ENCODE data around the gene MRM1.

The MRM1 gene

DNA sequence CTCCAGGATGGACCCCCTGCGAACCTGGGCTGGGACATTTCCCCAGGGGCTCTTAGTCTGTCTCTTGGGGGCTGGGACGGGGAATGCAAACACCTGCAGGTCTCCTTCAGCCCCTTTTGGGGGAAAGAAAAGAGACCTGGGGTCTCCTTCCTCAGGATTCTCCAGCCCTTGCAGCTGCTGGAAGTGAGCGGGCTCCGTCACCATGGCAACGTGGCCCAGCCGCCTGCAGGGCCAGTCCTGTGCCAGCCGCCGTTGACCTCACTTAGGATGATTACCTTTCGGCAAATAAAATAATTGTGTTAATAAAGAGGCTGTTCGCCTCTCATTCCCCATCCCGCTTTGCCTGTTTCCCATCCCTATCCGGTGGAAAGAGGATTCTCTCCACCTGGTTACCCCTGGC is 25.7 kb downstream of the MRM1 start:
- TF ChIP-seq, protein P1, sequence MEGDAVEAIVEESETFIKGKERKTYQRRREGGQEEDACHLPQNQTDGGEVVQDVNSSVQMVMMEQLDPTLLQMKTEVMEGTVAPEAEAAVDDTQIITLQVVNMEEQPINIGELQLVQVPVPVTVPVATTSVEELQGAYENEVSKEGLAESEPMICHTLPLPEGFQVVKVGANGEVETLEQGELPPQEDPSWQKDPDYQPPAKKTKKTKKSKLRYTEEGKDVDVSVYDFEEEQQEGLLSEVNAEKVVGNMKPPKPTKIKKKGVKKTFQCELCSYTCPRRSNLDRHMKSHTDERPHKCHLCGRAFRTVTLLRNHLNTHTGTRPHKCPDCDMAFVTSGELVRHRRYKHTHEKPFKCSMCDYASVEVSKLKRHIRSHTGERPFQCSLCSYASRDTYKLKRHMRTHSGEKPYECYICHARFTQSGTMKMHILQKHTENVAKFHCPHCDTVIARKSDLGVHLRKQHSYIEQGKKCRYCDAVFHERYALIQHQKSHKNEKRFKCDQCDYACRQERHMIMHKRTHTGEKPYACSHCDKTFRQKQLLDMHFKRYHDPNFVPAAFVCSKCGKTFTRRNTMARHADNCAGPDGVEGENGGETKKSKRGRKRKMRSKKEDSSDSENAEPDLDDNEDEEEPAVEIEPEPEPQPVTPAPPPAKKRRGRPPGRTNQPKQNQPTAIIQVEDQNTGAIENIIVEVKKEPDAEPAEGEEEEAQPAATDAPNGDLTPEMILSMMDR (IDR thresholded peaks at IDR 0.05; ENCODE audit: borderline replicate concordance, control extremely low read depth, extremely low read depth, insufficient read depth, missing control alignments): no peak
- in situ Hi-C loops (cut with MboI; ENCODE audit: low sequenced_read_pairs, unreplicated experiment): loop anchor here (25.0 kb wide), 1 partner anchor 435 kb away; no protein-coding TSS in a partner anchor
- DNase-seq (ENCODE audit: low spot score): no peak

DNA sequence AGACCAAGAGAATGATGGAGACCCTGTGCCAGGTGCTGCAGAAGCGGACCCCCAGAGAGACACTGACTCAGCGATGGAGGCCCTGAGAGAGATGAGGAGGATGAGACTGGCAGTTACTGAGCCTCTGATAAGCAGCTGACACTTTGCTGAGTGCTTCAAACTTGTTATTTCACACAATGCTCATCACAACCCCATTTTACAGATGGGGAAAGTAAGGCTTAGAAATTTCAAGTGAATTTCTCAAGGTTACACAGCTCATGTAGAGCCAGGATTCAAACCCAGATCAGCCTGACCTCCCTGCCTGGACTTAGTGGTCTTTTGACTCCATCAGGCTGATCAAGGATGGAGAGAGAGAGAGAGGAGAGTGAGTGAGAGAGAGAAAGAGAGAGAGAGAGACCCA is 27.2 kb downstream of the MRM1 start:
- in situ Hi-C loops (cut with MboI; ENCODE audit: low sequenced_read_pairs, unreplicated experiment): loop anchor here (25.0 kb wide), 1 partner anchor 434 kb away; no protein-coding TSS in a partner anchor

DNA sequence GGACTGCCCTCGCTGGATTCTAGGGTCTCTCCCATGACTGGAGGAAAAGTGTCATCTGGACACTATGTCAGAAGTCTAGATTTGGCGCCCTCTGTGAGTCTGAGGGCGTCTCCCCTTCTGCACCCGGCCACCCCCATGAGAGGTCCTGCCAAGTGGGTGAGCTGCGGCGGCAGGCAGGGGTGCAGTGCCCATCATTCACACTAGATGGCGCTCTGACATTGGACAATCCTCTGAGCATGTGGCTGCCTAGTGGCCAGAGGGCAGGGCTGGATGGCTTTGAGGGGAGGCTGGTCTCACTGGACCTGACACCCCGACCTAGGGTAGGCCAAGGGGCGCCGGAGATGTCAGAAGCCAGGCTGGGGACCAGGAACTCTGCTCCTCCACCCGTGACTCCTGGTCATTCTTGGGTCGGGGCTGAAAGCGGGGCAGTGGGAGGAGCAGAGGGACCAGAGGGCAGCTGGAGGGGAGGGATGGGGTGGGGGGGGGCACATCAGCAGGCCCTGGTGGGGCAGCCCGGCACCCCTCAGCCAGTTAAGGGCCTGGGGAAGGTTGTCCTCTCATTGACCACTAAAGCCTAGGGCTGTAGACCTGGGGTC is 28.0 kb downstream of the MRM1 start:
- TF ChIP-seq, protein P1 (IDR thresholded peaks at IDR 0.05; ENCODE audit: borderline replicate concordance, control extremely low read depth, extremely low read depth, insufficient read depth, missing control alignments): peak; percentile 99
- in situ Hi-C loops (cut with MboI; ENCODE audit: low sequenced_read_pairs, unreplicated experiment): loop anchor here (25.0 kb wide), 1 partner anchor 433 kb away; no protein-coding TSS in a partner anchor
- DNase-seq (ENCODE audit: low spot score): peak; percentile 91

More for the DNA sequence above, 27.2 kb downstream of the MRM1 start:
- TF ChIP-seq, protein P1 (IDR thresholded peaks at IDR 0.05; ENCODE audit: borderline replicate concordance, control extremely low read depth, extremely low read depth, insufficient read depth, missing control alignments): no peak
- no peak for DNase-seq (ENCODE audit: low spot score)

DNA sequence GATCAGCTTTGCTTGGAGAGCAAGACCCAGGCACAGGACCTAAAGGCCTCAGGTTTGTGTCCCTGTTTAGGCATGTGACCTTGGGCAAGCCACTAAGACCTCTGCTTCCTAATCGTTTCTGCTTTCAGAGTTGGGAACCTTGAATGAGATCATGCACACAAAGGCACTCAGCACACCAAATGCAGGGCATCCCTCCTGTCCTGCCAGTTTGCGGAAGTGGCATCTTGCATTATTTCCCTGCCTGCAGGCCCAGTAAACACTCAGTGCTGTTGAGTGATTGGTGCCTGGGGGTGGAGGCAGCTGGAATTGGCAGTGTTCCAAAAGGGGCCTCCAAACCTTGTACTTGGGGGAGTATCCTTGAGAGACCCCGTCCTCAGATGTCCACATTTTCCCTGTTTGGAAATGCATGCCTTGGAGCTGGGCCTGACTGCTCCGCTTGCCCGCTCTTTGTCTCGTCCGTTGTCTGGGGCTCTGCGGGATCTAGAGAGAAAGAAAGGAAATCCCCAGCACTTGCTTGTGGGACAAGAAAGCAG is 28.7 kb downstream of the MRM1 start:
- TF ChIP-seq, protein P1 (IDR thresholded peaks at IDR 0.05; ENCODE audit: borderline replicate concordance, control extremely low read depth, extremely low read depth, insufficient read depth, missing control alignments): no peak
- DNase-seq (ENCODE audit: low spot score): no peak
- in situ Hi-C loops (cut with MboI; ENCODE audit: low sequenced_read_pairs, unreplicated experiment): loop anchor here (25.0 kb wide), 1 partner anchor 432 kb away; no protein-coding TSS in a partner anchor

DNA sequence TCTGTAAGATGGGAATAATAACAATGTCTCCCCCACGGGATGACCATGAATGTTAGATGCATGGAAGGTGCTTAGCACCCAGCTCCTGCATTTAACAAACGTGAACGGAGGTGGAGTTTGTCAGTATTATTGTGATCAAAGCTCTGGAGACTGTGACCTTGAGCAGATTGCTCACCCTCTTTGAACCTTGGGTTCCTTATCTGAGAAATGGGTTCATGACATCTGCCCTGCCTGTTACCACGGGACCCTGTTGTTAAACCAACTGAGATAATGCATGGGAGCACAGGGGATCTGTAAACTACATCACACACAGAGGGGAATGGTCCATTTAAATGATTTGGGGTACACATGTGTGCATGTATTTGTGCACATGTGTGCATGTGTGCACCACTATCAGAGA is 29.6 kb downstream of the MRM1 start:
- in situ Hi-C loops (cut with MboI; ENCODE audit: low sequenced_read_pairs, unreplicated experiment): loop anchor here (25.0 kb wide), 1 partner anchor 431 kb away; no protein-coding TSS in a partner anchor

DNA sequence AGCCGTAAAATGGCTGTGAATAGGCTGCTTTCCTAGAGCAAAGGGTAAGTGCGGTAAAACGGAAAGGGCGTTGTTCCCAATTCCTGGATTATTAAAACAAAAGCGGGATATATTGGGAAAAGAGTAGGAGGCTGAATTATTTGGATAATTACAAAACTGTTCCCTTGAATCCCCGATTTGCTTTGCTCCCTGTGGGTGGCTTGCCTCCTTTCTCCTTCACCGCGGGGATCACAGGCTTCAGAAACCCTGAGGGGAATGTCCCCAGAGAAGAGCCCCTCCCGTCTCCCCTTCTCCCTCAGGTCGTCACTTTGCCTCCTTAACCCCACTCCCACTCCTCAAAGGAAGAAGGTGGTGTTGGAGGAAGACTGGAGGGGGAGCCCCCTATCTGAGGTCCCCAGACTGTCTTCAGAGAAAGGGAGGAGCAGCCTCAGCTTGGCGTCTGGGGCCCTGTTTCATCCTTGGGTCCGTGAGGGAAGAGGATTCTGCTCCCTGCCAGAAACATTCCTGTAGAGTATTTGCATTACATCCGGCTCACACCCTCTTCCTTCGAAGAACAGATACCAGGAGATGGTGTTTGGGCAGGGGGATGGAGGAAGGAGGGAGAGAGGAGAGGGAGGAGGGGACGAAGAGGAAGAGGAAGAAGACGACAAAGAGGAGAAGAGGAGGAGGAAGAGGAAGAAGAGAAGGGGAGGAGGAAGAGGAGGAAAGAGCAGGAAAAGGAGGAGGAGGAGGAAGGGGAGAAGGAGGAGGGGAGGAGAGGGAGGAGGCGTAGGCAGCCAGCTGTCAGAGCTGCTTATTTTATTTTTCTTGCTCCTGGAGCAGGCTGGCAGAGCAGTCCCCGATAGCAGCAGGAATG is 31.8 kb downstream of the MRM1 start:
- TF ChIP-seq, protein P1 (IDR thresholded peaks at IDR 0.05; ENCODE audit: borderline replicate concordance, control extremely low read depth, extremely low read depth, insufficient read depth, missing control alignments): no peak
- in situ Hi-C loops (cut with MboI; ENCODE audit: low sequenced_read_pairs, unreplicated experiment): loop anchor here (25.0 kb wide), 1 partner anchor 429 kb away; no protein-coding TSS in a partner anchor
- DNase-seq (ENCODE audit: low spot score): no peak

More for the DNA sequence above, 29.6 kb downstream of the MRM1 start:
- TF ChIP-seq, protein P1 (IDR thresholded peaks at IDR 0.05; ENCODE audit: borderline replicate concordance, control extremely low read depth, extremely low read depth, insufficient read depth, missing control alignments): no peak
- DNase-seq (ENCODE audit: low spot score): no peak
